Measurements from ENCODE around the gene IGFBP6. TPM values are rescaled to one million over a fixed set of nuclear protein-coding genes. Genes with fewer than 3 reads are reported as not detected.
"Not testable (repeated sequence)": the region's sequence is repeated elsewhere in the genome, so short reads cannot be mapped to it uniquely, and the experiment has no call there.

IGFBP6 gene
- total RNA-seq, 1 donor from 2014 or later: 10.6 TPM

GRCh38 chr12:53096089-53096741, 1.3 kb upstream of the IGFBP6 start:
- DNase-seq (ENCODE audit: low read depth, low spot score): no peak

GRCh38 chr12:53096759-53097158, 708 bp upstream of the IGFBP6 start:
- DNase-seq (ENCODE audit: low read depth, low spot score): no peak

GRCh38 chr12:53097207-53097563, 282 bp upstream of the IGFBP6 start:
- no peak for DNase-seq (ENCODE audit: low read depth, low spot score)

- no peak for DNase-seq (ENCODE audit: low read depth, low spot score)
These were observed 1.0 kb downstream of the IGFBP6 start for GRCh38 chr12:53098354-53098981.

GRCh38 chr12:53099071-53099882, 1.8 kb downstream of the IGFBP6 start:
- peak; percentile 54 for DNase-seq (ENCODE audit: low read depth, low spot score)

- DNase-seq (ENCODE audit: low read depth, low spot score): no peak
These were observed 3.1 kb downstream of the IGFBP6 start for GRCh38 chr12:53100466-53101151.

- no peak for DNase-seq (ENCODE audit: low read depth, low spot score)
These were observed 3.8 kb downstream of the IGFBP6 start for GRCh38 chr12:53101266-53101665.

- no peak for DNase-seq (ENCODE audit: low read depth, low spot score)
These were observed 4.7 kb downstream of the IGFBP6 start for GRCh38 chr12:53101931-53102781.

- no peak for DNase-seq (ENCODE audit: low read depth, low spot score)
These were observed 5.7 kb downstream of the IGFBP6 start, which contains the start of gene SOAT2 for GRCh38 chr12:53102883-53103807. TSS of gene SOAT2 (plus strand) at chr12:53103486. CDS start at chr12:53103578, 92 bp downstream.

- no peak for DNase-seq (ENCODE audit: low read depth, low spot score)
These were observed 6.4 kb downstream of the IGFBP6 start for GRCh38 chr12:53103860-53104305.

GRCh38 chr12:53105256-53105655, 7.8 kb downstream of the IGFBP6 start:
- no peak for DNase-seq (ENCODE audit: low read depth, low spot score)

GRCh38 chr12:53105712-53106439, 8.4 kb downstream of the IGFBP6 start:
- DNase-seq (ENCODE audit: low read depth, low spot score): no peak

- DNase-seq (ENCODE audit: low read depth, low spot score): no peak
These were observed 9.7 kb downstream of the IGFBP6 start for GRCh38 chr12:53107122-53107521.

- not testable (repeated sequence) for DNase-seq (ENCODE audit: low read depth, low spot score)
These were observed 15.0 kb downstream of the IGFBP6 start for GRCh38 chr12:53112431-53112830.

GRCh38 chr12:53113136-53113705, 15.8 kb downstream of the IGFBP6 start:
- DNase-seq (ENCODE audit: low read depth, low spot score): no peak

- DNase-seq (ENCODE audit: low read depth, low spot score): no peak
These were observed 16.5 kb downstream of the IGFBP6 start for GRCh38 chr12:53113951-53114350.

- DNase-seq (ENCODE audit: low read depth, low spot score): no peak
These were observed 17.8 kb downstream of the IGFBP6 start for GRCh38 chr12:53115112-53115890.
